OCI-LY7 (cell line): ENCODE data around the gene CCDC91. TPM values are rescaled to one million over a fixed set of nuclear protein-coding genes. Genes with fewer than 3 reads are reported as not detected.

ENCODE experiments used
- BruUV-seq: library from RNA; stranded (reverse); fragments of 400-500 nt; replicated peaks from 2 replicates; lab custom pipeline; 2021; lab: Mats Ljungman, UMichigan
- CTCF ChIA-PET: fragments of 300-600 bp; sonication (Branson Sonifier 250); formaldehyde crosslinking; loops from one replicate; lab custom pipeline; 2022; ENCODE audit warnings: antibody characterized with exemption; ENCODE audit not compliant: unreplicated experiment; lab: Charles Lee
- POLR2A ChIA-PET: fragments of 300-600 bp; sonication (Branson Sonifier 250); formaldehyde crosslinking; loops from one replicate; lab custom pipeline; 2022; ENCODE audit warnings: antibody characterized with exemption; lab: Charles Lee
- DNase-seq: peaks from one replicate; pipeline ENCODE4 v3.0.0-alpha.2; 2015; ENCODE audit warnings: low spot score
- H2AFZ ChIP-seq: fragments of 200-600 bp; sonication (generic), shearing (Covaris generic); 2 replicates; pipeline ENCODE4 v1.6.1; 2014; ENCODE audit warnings: mild to moderate bottlenecking, antibody characterized with exemption, low read length, moderate library complexity
- H3K27ac ChIP-seq: fragments of 200-600 bp; sonication (generic); 2 replicates; pipeline ENCODE4 v1.5.1; 2014; ENCODE audit warnings: mixed run types, low read depth, mild to moderate bottlenecking, moderate library complexity, low read length, inconsistent platforms; ENCODE audit not compliant: poor library complexity, severe bottlenecking
- H3K36me3 ChIP-seq: fragments of 200-600 bp; sonication (generic); 2 replicates; pipeline ENCODE4 v1.6.1; 2014; ENCODE audit warnings: mild to moderate bottlenecking, antibody characterized with exemption, low read length, moderate library complexity, mixed read lengths; ENCODE audit not compliant: insufficient read depth
- H3K4me1 ChIP-seq: fragments of 200-600 bp; sonication (generic); 2 replicates; pipeline ENCODE4 v1.5.1; 2014; ENCODE audit warnings: mild to moderate bottlenecking, low read length; ENCODE audit not compliant: insufficient read depth, poor library complexity, severe bottlenecking
- H3K4me2 ChIP-seq: fragments of 200-600 bp; sonication (generic); 2 replicates; pipeline ENCODE4 v1.6.1; 2014; ENCODE audit warnings: mild to moderate bottlenecking, low read length
- H3K4me3 ChIP-seq: fragments of 200-600 bp; sonication (generic); 2 replicates; pipeline ENCODE4 v1.5.1; 2014; ENCODE audit warnings: mild to moderate bottlenecking, low read depth, low read length; ENCODE audit not compliant: poor library complexity, severe bottlenecking
- H3K79me2 ChIP-seq: fragments of 200-600 bp; sonication (generic); 2 replicates; pipeline ENCODE4 v1.6.1; 2016; ENCODE audit warnings: low read depth, mild to moderate bottlenecking, low read length, moderate library complexity, mixed read lengths; ENCODE audit not compliant: insufficient read depth
- H3K9me2 ChIP-seq: fragments of 200-600 bp; sonication (generic); 2 replicates; pipeline ENCODE4 v1.6.1; 2016; ENCODE audit warnings: mild to moderate bottlenecking, low read length, mixed read lengths; ENCODE audit not compliant: insufficient read depth
- H3K9me3 ChIP-seq: fragments of 200-600 bp; sonication (generic); 2 replicates; pipeline ENCODE4 v1.6.1; 2014; ENCODE audit warnings: mild to moderate bottlenecking, mixed run types, low read length, mixed read lengths
- H4K20me1 ChIP-seq: fragments of 200-600 bp; sonication (generic); 2 replicates; pipeline ENCODE4 v1.6.1; 2014; ENCODE audit warnings: mild to moderate bottlenecking, antibody characterized with exemption, low read length, moderate library complexity, mixed read lengths; ENCODE audit not compliant: insufficient read depth
- EZH2phosphoT487 ChIP-seq: fragments of 200-600 bp; sonication (generic); IDR thresholded peaks from 2 replicates; pipeline ENCODE4 v1.6.1; 2018; ENCODE audit warnings: low read depth, borderline replicate concordance, mild to moderate bottlenecking, mixed run types, antibody characterized with exemption, low read length, moderate library complexity, mixed read lengths
- intact Hi-C: fragments of 100-400 bp; cut with micrococcal nuclease; formaldehyde crosslinking; loops from one replicate; pipeline ENCODE4 v1.10.0; 2022; ENCODE audit not compliant: unreplicated experiment
- total RNA-seq, 2 experiments: library from RNA; depleted of rRNA in 1 of 2; stranded (reverse); fragments of >200 nt in 1 of 2; shearing (Covaris generic) in 1 of 2; gene quantifications; 2 replicates each; pipeline ENCODE4 v1.2.3, GENCODE V29; 2014 to 2022
- TF ChIP-seq, protein P1 (sequence below): fragments of 200-600 bp; sonication (generic); conservative IDR thresholded peaks from 2 replicates; pipeline ENCODE4 v1.5.1; 2014; ENCODE audit warnings: mild to moderate bottlenecking, antibody characterized with exemption, low read length, moderate library complexity, mixed read lengths

The CCDC91 gene
- total RNA-seq, 2 experiments from 2014 or later = 15.8 to 23.8 TPM

DNA sequence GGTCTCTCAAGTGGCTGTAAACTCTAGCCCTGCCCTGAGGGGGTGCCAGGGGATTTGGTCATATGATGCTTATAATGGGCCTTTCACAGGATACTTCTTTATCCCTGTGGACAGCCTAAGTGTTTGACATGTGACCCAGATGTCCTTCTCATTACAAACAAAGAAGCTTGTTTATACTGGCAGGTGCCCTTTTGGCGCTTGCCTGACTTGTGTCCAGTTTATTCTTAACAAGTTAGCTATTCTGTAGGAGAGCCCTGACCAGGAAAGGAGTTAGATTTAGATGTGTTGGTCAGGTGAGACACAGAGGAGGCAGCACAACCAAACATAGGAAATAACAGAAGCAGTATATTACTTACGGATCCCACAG is 51.9 kb downstream of the CCDC91 start:
- TF ChIP-seq EZH2phosphoT487 = no peak
- TF ChIP-seq, protein P1, sequence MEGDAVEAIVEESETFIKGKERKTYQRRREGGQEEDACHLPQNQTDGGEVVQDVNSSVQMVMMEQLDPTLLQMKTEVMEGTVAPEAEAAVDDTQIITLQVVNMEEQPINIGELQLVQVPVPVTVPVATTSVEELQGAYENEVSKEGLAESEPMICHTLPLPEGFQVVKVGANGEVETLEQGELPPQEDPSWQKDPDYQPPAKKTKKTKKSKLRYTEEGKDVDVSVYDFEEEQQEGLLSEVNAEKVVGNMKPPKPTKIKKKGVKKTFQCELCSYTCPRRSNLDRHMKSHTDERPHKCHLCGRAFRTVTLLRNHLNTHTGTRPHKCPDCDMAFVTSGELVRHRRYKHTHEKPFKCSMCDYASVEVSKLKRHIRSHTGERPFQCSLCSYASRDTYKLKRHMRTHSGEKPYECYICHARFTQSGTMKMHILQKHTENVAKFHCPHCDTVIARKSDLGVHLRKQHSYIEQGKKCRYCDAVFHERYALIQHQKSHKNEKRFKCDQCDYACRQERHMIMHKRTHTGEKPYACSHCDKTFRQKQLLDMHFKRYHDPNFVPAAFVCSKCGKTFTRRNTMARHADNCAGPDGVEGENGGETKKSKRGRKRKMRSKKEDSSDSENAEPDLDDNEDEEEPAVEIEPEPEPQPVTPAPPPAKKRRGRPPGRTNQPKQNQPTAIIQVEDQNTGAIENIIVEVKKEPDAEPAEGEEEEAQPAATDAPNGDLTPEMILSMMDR = no peak
- H3K9me3 ChIP-seq = no peaks in the 10 kb centered on the region
- H3K79me2 ChIP-seq = no peaks in the 10 kb centered on the region
- intact Hi-C loops = no loop called here
- H3K27ac ChIP-seq = no peak overlapping the region
- no peak overlapping the region for H2AFZ ChIP-seq
- no TSS peak for BruUV-seq
- no peak overlapping the region for H3K4me3 ChIP-seq
- no peaks in the 10 kb centered on the region; the same call in 1 of the 2 replicates for H4K20me1 ChIP-seq
- ChIA-PET POLR2A (no interaction called here), CTCF (no interaction called here)
- no peak overlapping the region for H3K4me2 ChIP-seq
- no peaks in the 10 kb centered on the region for H3K4me1 ChIP-seq
- H3K9me2 ChIP-seq = 0 out of 2 replicates have a peak, but pooled peaks cover 6% of the 10 kb centered on the region
- no peak for DNase-seq
- no peaks in the 10 kb centered on the region for H3K36me3 ChIP-seq

DNA sequence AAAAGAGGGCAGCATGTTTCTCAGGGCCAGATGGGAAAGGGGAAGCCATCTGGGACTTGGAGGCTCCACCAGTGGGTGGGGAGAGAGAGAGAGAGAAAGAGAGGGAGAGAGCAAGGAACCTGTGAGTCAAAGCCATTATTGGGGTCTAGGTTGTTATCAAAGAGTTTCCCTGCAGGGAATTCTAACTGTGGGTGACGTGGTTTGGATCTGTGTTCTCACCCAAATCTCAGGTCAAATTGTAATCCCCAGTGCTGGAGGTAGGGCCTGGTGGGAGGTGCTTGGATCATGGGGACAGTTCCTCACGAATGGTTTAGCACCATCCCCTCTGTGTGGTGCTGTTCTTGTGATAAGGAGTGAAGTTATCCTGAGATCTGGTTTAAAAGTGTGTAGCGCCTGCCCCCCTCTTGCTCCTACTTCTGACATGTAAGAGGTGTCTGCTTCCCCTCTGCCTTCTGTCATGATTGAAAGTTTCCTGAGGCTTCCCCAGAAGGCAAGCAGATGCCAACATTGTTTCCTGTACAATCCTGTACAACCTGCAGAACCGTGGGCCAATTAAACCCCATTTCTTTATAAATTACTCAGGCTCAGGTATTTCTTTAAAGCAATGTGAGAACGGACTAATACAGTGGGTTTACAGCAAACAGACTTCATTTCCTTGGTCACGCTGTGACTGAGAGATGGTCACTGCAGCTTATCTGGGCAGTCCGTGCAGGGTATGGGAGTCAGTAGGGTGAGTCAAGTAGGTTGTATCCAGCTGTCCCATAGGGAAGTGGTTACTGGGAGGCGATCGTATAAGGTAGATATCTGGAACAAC is 52.4 kb downstream of the CCDC91 start:
- Histone ChIP-seq H3K4me1 (no peaks in the 10 kb centered on the region), H3K79me2 (no peaks in the 10 kb centered on the region), H3K36me3 (no peaks in the 10 kb centered on the region), H3K9me2 (0 out of 2 replicates have a peak, but pooled peaks cover 6% of the 10 kb centered on the region), H3K9me3 (no peaks in the 10 kb centered on the region), H4K20me1 (no peaks in the 10 kb centered on the region; the same call in 1 of the 2 replicates), H2AFZ (no peak overlapping the region), H3K27ac (no peak overlapping the region), H3K4me2 (no peak overlapping the region), H3K4me3 (no peak overlapping the region)
- no TSS peak for BruUV-seq
- intact Hi-C loops = no loop called here
- ChIA-PET POLR2A (no interaction called here), CTCF (no interaction called here)
- TF ChIP-seq, protein P1 = no peak
- no peak for TF ChIP-seq EZH2phosphoT487
- DNase-seq = no peak

DNA sequence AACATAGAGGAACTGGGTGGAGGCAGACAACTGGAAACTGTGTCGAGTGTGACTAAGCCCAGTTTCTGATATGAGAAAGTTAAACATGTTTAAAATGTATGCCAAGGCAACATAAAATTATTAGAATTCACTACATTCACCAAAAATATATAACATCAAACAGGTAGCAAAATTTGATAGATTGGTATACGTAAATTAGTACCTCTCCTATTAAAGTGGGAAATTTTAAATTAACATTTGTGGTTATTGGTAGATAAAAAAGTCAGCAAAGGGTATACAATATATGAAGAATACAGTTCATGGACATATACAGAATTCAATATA is 53.0 kb downstream of the CCDC91 start:
- H3K9me3 ChIP-seq = no peaks in the 10 kb centered on the region
- no peaks in the 10 kb centered on the region; the same call in 1 of the 2 replicates for H4K20me1 ChIP-seq
- POLR2A ChIA-PET = no interaction called here
- no peak for TF ChIP-seq EZH2phosphoT487
- TF ChIP-seq, protein P1 = no peak
- H3K27ac ChIP-seq = no peak overlapping the region
- CTCF ChIA-PET = no interaction called here
- DNase-seq = no peak
- H3K79me2 ChIP-seq = no peaks in the 10 kb centered on the region
- BruUV-seq = no TSS peak
- H3K9me2 ChIP-seq = 0 out of 2 replicates have a peak, but pooled peaks cover 6% of the 10 kb centered on the region
- H3K4me1 ChIP-seq = no peaks in the 10 kb centered on the region
- H2AFZ ChIP-seq = no peak overlapping the region
- H3K36me3 ChIP-seq = no peaks in the 10 kb centered on the region
- no peak overlapping the region for H3K4me2 ChIP-seq
- no peak overlapping the region for H3K4me3 ChIP-seq
- intact Hi-C loops = no loop called here
